Activated T-cell treated with anti-CD3 and anti-CD28 coated beads, Interleukin-2, amount 50 U/mL, for 1 hour (primary cell): ENCODE data around the gene ATP13A4.
"Not testable (repeated sequence)": the region's sequence is repeated elsewhere in the genome, so short reads cannot be mapped to it uniquely, and the experiment has no call there.

ENCODE experiments used
- DNase-seq: peaks from one replicate; pipeline ENCODE4 v3.0.0-alpha.2; 2020

ATP13A4 gene

DNA sequence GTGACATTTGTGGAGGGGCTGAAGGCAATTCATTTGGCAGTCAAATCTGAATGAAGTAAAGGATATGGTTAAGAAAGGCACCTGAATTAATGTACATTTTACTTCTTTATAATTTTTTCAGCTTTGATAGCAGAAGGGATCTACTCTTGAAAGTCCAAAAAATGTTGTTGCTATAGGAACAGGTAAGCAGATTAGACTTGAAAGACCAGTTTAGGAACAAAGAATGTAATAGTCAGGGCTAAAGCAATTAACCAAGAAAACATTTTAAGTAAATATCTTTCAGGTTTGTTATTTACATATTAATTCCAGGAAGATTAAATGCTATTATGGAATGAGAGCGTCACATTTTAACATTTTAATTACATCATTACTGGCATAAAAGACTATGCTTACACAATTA is 1.1 kb downstream of the ATP13A4 start:
- no peak for DNase-seq

DNA sequence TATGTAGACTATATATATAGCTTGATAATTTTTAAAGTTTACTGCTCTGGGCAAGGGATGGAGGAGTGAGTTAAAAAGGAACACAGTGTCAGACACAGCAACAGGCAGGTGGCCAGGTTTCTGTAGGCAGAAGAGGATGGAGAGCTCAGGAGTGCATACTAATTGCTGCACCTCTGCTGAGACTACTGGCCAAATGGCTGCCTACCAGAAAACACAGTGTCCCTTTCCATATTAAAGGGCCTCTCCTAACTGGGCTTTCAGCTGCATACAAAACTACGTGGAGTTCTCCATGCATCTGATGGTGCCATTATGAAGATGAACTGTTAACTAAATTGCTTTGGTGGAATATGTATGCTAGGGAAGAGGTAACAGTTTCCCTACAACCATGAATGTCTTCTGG is 1.8 kb downstream of the ATP13A4 start:
- no peak for DNase-seq

DNA sequence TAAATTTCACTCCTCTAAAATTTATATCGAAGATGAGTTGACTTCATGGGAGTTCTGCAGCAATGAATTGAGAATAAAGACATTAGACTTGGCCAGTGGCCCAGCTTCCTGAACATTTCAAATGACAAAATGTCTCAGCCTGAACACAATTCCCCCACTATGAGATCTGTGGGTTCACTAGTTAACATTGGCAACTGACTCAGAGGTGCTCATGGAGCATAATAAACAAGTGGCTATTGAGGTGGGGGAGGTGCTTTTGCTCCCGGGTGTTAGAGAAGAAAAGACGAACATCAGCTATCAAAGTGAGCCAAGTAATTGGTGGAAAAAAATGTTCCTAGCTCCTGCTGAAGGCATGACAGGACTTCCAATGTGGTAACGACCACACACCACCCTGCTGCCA is 6.3 kb downstream of the ATP13A4 start:
- DNase-seq = no peak

DNA sequence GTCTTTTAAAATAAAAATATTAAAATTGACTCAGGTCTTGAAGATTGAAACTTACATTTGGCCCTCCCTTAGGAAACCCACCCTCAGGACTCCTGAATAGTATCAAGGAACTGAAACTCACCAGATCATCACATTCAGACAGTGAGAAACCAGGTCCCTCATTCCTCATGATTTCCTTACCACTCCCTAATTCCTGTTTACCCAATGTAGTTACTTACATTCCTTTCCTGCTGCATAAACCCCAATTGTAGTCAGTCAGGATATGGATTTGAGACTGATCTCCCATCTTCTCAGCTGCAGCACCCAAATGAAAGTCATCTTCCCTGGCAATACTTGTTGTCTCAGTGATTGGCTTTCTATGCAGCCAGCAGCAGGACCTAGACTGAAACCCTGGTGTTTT is 8.6 kb downstream of the ATP13A4 start:
- DNase-seq = no peak

GRCh38 chr3:193545304-193545703 is 9.4 kb downstream of the ATP13A4 start:
- DNase-seq = no peak

GRCh38 chr3:193544289-193544688 is 10.4 kb downstream of the ATP13A4 start:
- no peak for DNase-seq

DNA sequence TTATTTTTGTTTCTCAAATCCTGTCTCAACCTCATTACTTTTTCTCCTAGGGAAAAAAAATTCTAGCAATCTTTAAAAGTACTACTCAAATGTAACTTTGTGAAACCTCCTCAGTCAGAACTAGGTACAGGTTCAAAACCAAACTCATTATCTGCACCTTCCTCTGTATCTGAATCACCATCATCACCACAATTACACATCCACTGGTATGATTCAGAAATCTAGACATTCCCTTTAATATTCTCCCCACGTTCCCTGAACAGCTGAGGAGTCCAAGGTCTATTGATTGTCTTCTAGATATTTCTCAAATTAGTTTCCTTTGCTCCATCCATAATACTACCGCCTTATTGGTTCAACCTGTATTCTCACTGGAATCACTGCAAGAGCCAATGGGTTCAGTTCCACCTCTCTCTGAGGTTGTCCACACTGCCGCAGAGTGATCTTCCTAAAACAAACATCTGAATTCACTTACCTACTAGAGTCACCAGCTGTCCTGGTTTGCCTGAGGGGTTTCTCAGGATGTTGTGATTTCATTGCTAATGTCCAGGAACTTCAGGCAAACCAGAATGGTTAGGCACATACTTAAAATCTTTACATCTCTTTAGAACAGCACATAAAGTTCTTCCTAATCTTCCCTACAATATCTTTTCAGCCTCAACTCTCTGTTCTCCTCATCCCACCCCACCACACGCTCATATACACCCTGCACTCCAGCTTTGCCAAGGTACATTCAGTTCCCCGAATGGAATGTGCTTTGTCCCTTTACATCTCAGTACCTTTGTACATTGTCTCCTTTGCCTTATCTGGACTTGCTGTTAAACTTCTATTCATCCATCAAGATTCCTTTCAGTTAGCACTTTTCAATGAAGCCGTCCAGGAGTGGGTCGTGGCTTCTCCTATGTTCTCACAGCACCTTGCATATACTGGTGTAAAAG is 24.2 kb downstream of the ATP13A4 start:
- no peak for DNase-seq

DNA sequence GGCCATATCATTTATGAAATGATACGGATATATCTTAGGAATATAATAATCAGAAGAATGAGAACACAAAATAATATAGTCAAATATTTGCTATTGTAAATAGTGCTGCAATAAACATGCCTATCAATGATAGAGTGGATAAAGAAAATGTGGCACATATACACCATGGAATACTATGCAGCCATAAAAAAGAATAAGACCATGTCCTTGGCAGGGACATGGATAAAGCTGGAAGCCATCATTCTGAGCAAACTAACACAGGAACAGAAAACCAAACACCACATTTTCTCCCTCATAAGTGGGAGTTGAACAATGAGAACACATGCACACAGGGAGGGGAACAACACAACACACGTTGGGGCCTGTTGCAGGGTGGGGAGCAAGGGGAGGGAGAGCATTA is 28.6 kb downstream of the ATP13A4 start:
- not testable (repeated sequence) for DNase-seq

GRCh38 chr3:193522473-193522872 is 32.2 kb downstream of the ATP13A4 start:
- no peak for DNase-seq

DNA sequence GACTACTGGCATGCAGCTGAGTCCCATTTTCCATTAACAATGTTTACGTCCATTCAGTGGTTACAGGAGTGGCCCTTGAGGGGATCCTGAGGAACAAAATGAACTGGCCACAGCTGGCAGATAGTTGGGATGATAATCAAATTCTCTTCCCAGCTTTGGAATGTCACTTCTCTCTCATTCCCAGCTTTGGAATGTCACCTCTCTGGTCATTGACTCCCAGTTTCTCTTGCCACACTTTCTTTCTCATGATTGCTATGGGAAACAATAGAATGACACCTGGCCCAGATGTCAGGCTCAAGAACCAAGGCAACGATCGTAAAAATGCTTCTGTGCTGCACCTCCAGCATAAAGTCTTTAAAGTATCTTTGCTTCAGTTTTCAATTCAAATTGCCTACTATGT is 34.0 kb downstream of the ATP13A4 start:
- no peak for DNase-seq

DNA sequence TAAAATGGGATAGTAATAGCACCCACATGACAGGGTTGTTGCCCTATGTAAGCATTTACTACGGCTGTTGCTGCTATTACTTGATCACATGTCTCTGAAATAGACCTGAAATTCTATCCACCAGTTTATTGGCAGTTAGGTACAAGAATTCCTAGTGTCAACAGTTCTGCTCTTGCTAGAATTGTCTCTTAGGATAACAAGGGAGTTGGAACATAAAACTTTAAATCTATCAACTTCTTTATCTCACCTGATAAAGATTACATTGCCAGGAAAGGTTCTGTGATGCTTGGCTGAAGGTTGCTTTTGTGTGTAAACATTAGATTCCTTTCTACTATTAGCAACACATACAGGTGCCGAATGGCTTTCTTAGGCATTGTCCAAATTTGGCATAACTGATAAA is 38.7 kb downstream of the ATP13A4 start:
- DNase-seq = no peak

DNA sequence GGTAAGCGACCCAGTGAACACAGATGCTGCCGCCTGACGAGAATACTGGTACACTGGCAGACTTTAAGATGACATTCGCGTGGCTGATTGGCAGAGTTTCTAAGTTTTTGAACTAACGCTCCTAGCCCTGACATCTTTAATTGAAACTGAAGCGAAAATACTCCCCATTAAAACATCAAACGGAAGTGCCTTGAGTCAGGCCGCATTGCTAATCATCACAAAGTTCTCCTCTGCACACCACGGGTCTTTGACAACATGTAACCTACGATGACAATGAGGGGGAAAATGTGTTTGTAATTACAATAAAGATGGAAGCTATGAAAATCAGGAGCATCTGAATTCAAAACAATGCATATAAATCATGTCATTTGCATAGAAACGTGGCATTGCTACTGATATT is 44.5 kb downstream of the ATP13A4 start:
- no peak for DNase-seq

DNA sequence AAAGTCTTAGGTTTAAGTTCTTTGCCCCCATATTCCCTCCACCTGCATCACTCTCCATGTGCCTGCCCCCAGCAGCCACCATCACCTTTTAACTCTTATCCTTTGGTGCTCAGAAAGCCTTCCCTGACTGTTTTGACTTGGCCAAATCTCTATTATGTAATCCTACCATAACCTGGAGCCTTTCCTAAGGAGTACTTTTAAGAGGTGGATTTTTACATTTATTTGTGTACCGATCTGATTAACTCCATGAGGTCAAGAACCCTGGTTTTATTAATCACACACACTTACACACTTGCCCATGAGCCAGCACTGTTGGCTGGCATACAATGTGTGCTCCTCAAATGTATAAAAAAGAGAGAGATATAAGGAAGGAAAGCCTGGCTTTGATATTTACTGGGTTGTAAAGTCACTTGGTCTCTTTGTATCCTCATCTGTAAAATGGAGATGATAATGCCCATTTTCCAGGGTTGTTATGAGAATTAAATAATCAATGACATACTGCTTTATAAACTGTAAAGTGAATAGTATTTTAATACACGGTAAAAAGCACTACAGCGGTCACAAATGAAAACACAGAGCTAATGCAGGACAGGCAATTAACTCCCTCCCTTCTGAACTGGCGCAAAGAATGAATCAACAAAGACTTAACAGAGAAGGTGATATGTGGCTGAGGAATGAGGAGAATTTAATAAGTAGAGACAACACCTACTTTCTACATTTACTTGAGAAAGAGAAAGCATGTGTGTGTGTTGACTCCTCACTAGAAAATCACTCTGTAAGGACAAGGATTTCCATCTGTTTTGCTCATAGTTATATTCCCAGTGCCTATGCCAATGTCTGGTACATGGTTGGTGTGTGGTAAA is 45.4 kb downstream of the ATP13A4 start:
- no peak for DNase-seq

- DNase-seq = no peak
These were observed 46.6 kb downstream of the ATP13A4 start for GRCh38 chr3:193508108-193508507.

GRCh38 chr3:193507566-193507965 is 47.1 kb downstream of the ATP13A4 start:
- no peak for DNase-seq

GRCh38 chr3:193506921-193507320 is 47.8 kb downstream of the ATP13A4 start:
- DNase-seq = no peak

DNA sequence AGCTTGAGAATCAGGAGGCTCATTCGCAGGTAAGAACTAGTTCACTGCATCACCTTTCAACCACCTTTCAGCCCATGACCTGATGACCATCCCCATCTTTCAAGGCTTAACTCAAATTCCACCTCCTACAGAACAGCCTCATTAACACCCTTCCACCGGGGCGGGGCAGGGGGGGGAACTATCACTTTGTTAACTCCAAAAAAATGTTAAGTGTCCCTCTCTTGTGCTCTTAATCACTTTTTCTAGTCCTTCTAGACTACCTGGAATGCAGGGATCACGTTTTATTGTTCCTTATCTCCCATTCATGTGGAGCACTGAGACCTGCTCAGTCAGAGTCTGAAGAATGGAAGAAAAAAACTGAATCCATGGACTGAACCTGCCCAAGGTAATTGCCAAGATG is 51.8 kb downstream of the ATP13A4 start:
- no peak for DNase-seq

GRCh38 chr3:193499801-193500485 is 54.8 kb downstream of the ATP13A4 start:
- no peak for DNase-seq

GRCh38 chr3:193499136-193499770 is 55.4 kb downstream of the ATP13A4 start:
- DNase-seq = no peak

- DNase-seq = no peak
These were observed 56.5 kb downstream of the ATP13A4 start for GRCh38 chr3:193498215-193498614.

GRCh38 chr3:193496658-193497057 is 58.0 kb downstream of the ATP13A4 start:
- no peak for DNase-seq

GRCh38 chr3:193491026-193491425 is 63.7 kb downstream of the ATP13A4 start:
- no peak for DNase-seq

GRCh38 chr3:193490580-193490979 is 64.1 kb downstream of the ATP13A4 start:
- no peak for DNase-seq
